Muscle of leg (tissue), 11 donors: ENCODE results near the gene PHOSPHO1. TPM values are rescaled to one million over a fixed set of nuclear protein-coding genes. Genes with fewer than 3 reads are reported as not detected.

ENCODE experiments used
- DNase-seq: peaks from one replicate; pipeline ENCODE4 v3.0.0; 2013
- H3K27ac ChIP-seq: one replicate; pipeline ENCODE4 v1.5.1; 2013; ENCODE audit warnings: mild to moderate bottlenecking, low read length, control low read depth
- H3K27me3 ChIP-seq: one replicate; pipeline ENCODE4 v1.6.1; 2013; ENCODE audit warnings: low read length; ENCODE audit not compliant: control insufficient read depth, insufficient read depth
- H3K36me3 ChIP-seq: one replicate; pipeline ENCODE4 v1.6.1; 2013; ENCODE audit warnings: low read length; ENCODE audit not compliant: control insufficient read depth, insufficient read depth
- H3K4me1 ChIP-seq: one replicate; pipeline ENCODE4 v1.6.1; 2013; ENCODE audit warnings: low read length; ENCODE audit not compliant: control insufficient read depth, insufficient read depth
- H3K4me3 ChIP-seq: one replicate; pipeline ENCODE4 v1.5.1; 2013; ENCODE audit warnings: low read length, control low read depth
- H3K9me3 ChIP-seq: replicated peaks from 2 replicates; pipeline ENCODE4 v1.6.1; 2013; ENCODE audit warnings: low read depth, low read length; ENCODE audit not compliant: control insufficient read depth
- WGBS: methylation state at CpG from one replicate; pipeline ENCODE4 v1.1.5; 2013; ENCODE audit warnings: missing lambda C conversion rate; ENCODE audit not compliant: insufficient coverage; 5-methylcytosine and 5-hydroxymethylcytosine counted together
- polyA plus RNA-seq, 8 donors: library from polyadenylated mRNA; unstranded; fragments of 120-200 nt; gene quantifications; one replicate each; pipeline versions ENCODE4 v1.2.1 to v1.2.3, GENCODE V29; 2013; ENCODE audit warnings: inconsistent platforms in 1 of 8, low replicate concordance in 1 of 8; ENCODE audit not compliant: insufficient read length in 8 of 8, insufficient read depth in 1 of 8
- total RNA-seq: library from RNA; stranded (reverse); fragments of 120-200 nt; gene quantifications from one replicate; pipeline ENCODE4 v1.2.4, GENCODE V29; 2013

The PHOSPHO1 gene
- total and polyA plus RNA-seq, 9 donors = 6.4 to 22.3 (median 12.5) TPM

DNA sequence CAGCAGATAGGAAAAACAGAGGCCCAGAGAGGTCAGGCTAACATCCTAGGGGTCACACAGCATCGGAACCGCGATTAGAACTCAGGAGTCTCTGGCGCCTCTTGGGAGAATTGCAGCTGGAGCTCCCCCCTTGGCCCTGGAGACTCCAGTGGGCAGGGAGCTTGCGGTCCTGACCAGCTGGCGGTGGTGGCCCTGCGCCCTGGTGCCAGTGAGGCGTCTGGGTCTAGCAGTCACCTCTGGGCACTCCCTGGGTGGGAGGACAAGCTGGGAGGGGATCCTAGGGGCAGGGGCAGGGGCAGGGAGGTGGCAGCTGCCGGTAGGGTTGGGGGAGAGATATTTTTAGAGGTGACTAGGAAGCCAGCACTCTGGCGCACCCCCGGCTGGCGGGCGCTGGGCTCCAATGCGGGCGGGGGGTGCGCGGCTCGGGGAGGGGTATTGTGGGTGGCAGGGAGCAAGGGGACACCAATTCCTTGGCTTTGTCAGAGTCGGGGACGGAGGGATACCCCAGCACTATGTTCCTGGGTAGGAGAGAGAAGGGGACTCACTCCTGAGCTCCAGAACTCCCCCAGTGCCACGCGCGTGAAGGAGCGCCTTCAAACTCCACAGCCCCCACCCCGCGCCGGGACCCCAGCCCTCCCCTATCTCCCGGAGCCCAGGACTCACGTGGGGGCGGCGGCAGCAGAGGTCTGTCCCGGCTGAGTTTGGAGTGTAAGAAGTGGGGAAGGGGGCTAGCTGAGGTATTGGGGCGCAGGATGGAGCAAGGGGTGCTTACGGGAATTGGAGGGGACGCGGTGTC lies 584 bp downstream of the PHOSPHO1 start:
- H3K27ac ChIP-seq = peak overlapping the region; percentile 72
- no peaks in the 10 kb centered on the region for H3K9me3 ChIP-seq
- peak overlapping the region; percentile 58 for H3K4me3 ChIP-seq
- H3K27me3 ChIP-seq = peaks cover 67% of the 10 kb centered on the region
- peaks cover 25% of the 10 kb centered on the region for H3K4me1 ChIP-seq
- H3K36me3 ChIP-seq = no peaks in the 10 kb centered on the region
- 12% methylated on average over 21 of the region's 36 CpGs for WGBS
- DNase-seq = peak; percentile 29

DNA sequence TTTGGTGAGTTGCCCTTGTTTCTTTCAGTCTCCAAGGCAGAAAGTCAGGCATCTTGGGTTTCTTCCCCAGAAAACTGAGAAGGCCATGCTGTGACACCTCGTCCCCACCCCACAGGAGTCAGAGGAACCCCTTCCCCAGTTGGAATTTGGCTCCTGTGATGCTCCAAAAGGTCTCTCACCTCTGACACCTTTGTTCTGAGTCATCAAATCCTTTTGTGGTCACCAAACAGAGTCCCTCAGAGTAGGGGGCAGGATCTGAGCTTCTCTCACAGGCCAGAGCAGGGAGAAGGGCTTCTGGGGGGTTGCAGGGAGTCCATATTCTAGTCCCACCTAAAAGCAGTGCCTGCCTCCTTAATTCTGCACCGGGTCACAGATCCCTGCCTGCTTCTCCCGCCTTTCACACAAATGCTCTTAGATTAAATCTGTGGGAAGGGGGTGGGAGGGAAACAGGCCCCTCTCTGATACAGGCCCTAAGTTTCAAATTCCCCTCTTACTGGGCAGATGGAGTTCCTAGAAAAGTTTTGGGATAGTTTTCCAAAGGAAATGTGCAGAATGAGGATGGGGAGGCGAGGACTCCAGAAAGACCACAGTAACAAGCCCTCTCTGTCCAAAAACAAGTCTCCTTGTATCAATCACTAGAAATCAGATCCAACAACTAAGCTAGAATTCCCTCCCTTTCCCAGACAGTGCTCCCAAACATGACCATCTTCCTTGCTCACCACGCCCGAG lies 1.3 kb downstream of the PHOSPHO1 start:
- Histone ChIP-seq H3K36me3 (no peaks in the 10 kb centered on the region), H3K9me3 (no peaks in the 10 kb centered on the region), H3K27me3 (peaks cover 74% of the 10 kb centered on the region), H3K27ac (peak overlapping the region; percentile 72), H3K4me3 (peak overlapping the region; percentile 58), H3K4me1 (peaks cover 32% of the 10 kb centered on the region)
- DNase-seq = no peak
- WGBS = 59% methylated on average over 4 of the region's 6 CpGs

GRCh38 chr17:49227436-49228261 lies 2.9 kb downstream of the PHOSPHO1 start:
- peak; percentile 74 for DNase-seq
- peaks cover 90% of the 10 kb centered on the region for H3K27me3 ChIP-seq
- no peaks in the 10 kb centered on the region for H3K9me3 ChIP-seq
- WGBS = no CpG with 5 or more reads among the region's 5 CpGs
- H3K4me1 ChIP-seq = peaks cover 44% of the 10 kb centered on the region
- no peaks in the 10 kb centered on the region for H3K36me3 ChIP-seq
- H3K4me3 ChIP-seq = no peak overlapping the region
- H3K27ac ChIP-seq = no peak overlapping the region

GRCh38 chr17:49226771-49227435 lies 3.7 kb downstream of the PHOSPHO1 start:
- no peaks in the 10 kb centered on the region for H3K9me3 ChIP-seq
- H3K4me3 ChIP-seq = no peak overlapping the region
- peaks cover 44% of the 10 kb centered on the region for H3K4me1 ChIP-seq
- DNase-seq = no peak
- H3K27me3 ChIP-seq = peaks cover 95% of the 10 kb centered on the region
- H3K27ac ChIP-seq = no peak overlapping the region
- no peaks in the 10 kb centered on the region for H3K36me3 ChIP-seq
- WGBS = 67% methylated on average over 3 of the region's 3 CpGs

DNA sequence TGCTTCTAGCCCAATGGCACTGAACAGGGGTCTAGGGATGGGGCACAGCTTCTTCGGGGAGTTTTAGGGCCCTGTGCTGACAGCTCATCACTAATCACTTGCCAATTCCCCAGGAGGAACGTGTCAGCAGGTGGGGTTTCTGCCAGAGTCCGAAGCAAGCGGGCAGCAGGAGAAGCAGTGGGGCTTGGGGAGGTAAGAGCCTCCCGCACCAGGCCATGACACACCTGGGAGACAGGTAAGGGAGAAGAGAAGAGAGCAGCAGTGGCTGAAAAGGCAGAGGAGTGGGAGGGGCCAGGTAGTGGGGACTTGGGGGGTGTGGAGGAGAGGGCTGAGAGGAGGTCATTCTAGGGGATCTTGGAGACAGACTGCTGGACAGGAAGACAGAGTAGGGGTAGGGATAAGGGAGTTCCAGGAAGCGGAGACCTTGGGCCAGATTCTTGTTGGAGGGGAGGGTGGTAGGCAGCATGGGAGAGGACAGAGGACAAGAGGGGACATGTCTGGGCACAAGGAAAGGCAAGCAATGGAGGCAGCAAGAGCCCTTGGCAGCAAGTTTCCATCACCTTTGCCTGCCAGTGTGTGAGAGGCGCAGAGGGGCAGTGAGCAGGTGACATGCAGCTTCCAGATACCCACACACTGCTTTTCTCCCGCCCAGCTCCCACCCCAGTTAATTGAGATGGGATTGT lies 4.9 kb downstream of the PHOSPHO1 start:
- Histone ChIP-seq H3K4me3 (no peak overlapping the region), H3K27ac (no peak overlapping the region), H3K9me3 (no peaks in the 10 kb centered on the region), H3K4me1 (peaks cover 37% of the 10 kb centered on the region), H3K36me3 (no peaks in the 10 kb centered on the region), H3K27me3 (peaks cover 87% of the 10 kb centered on the region)
- WGBS = 69% methylated on average over 6 of the region's 8 CpGs
- DNase-seq = no peak

- WGBS = 0% methylated on average over 1 of the region's 11 CpGs
- Histone ChIP-seq H3K4me3 (no peak overlapping the region), H3K27me3 (peaks cover 85% of the 10 kb centered on the region), H3K4me1 (peaks cover 32% of the 10 kb centered on the region), H3K36me3 (no peaks in the 10 kb centered on the region), H3K9me3 (no peaks in the 10 kb centered on the region), H3K27ac (no peak overlapping the region)
- DNase-seq = no peak
These were observed 5.6 kb downstream of the PHOSPHO1 start for GRCh38 chr17:49224997-49225337.

DNA sequence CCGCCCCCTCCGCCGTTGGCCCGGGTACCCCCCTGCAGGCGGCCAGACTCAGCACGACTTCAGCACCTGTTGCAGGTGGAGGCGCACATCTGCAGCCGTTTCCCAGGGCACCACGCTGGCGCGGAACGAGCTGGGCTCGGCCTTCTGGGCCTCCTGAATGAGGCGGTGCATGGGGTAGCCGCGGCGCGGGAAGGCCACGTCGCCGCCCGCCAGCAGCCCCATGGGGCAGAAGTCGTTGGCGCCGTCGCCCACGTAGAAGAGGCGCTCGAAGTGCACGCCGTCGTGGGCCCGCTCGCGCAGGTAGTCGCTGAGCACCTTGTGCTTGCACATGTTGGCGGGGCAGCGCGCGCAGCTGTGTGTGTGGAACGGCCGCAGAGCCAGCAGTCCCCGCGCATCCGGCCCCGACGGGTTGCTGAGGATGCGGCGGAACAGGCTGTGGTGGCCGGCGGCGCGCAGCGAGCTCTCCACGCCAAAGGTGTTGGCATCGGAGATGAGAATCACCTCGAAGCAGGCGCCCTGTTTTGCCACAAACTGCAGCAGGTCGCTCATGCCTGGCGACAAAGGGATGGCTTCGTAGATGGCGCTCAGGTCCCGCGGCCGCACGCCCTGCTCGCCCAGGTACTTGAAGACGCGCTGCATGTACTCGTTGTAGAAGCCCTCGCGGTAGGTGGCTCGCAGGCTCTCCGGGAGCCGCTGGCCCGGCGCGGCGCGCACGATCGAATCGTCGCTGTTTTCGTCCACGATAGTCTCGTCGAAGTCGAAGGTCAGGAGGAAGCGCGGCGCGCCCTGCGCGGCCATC lies 6.2 kb downstream of the PHOSPHO1 start:
- H3K4me1 ChIP-seq = peaks cover 31% of the 10 kb centered on the region
- WGBS = under 1% methylated on average over 95 of the region's 95 CpGs
- no peaks in the 10 kb centered on the region for H3K36me3 ChIP-seq
- H3K4me3 ChIP-seq = no peak overlapping the region
- no peak overlapping the region for H3K27ac ChIP-seq
- DNase-seq = no peak
- H3K9me3 ChIP-seq = no peaks in the 10 kb centered on the region
- H3K27me3 ChIP-seq = peaks cover 85% of the 10 kb centered on the region

- Histone ChIP-seq H3K4me1 (peaks cover 31% of the 10 kb centered on the region), H3K4me3 (no peak overlapping the region), H3K9me3 (no peaks in the 10 kb centered on the region), H3K27ac (no peak overlapping the region), H3K27me3 (peaks cover 85% of the 10 kb centered on the region), H3K36me3 (no peaks in the 10 kb centered on the region)
- no peak for DNase-seq
- WGBS = 2% methylated on average over 18 of the region's 31 CpGs
These were observed 6.9 kb downstream of the PHOSPHO1 start for GRCh38 chr17:49223517-49224197.
